Amniotic stem cell (primary cell): ENCODE measurements around the gene ZNF787.
"Not testable (repeated sequence)": the region's sequence is repeated elsewhere in the genome, so short reads cannot be mapped to it uniquely, and the experiment has no call there.

Experiments
- DNase-seq: peaks from one replicate; lab custom pipeline; 2025; lab: John Stamatoyannopoulos, UW

The ZNF787 gene

DNA sequence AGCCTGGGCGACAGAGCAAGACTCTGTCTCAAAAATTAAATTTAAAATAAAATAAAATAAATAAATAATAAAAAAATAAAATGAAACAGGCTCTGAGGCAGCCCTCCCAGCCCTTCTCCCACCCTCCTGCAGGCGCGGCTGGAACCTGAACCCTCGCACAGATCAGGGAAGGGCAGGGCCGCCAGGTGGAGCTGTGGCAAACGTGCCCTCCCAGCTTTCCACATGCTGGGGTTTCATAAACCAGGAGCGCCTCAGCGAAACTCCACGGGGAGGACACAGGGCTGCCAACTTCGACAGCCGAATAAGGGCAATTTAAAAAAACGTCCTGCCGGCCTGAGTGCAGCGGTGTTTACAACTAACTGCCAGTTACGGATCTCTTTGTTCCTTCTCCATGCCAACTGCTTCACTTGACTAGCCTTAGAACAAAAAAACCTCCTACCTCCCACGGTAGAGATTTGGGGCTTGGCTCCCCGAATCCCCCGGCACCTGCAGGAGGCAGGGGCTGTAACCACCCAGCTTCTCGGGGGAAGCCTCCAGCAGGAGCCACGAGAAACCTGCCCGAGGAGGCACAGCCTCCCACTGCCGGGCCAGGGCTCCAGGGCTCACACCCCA is 15.9 kb downstream of the ZNF787 start:
- no peak for DNase-seq

DNA sequence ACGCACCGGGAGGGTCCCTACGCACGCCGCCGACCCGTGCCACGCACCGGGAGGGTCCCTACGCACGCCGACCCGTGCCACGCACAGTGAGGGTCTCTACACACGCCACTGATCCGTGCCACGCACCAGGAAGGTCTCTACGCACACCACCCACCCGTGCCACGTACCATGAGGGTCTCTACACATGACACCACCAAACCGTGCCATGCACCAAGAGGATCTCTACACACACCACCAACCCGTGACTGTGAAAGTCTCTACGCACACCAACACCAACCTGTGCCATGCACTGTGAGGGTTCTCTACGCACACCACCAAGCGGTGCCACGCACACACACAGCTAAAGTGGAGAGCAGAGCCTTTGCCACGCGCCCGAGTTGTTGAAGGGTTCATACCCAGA is 16.7 kb downstream of the ZNF787 start:
- DNase-seq, result no peak

DNA sequence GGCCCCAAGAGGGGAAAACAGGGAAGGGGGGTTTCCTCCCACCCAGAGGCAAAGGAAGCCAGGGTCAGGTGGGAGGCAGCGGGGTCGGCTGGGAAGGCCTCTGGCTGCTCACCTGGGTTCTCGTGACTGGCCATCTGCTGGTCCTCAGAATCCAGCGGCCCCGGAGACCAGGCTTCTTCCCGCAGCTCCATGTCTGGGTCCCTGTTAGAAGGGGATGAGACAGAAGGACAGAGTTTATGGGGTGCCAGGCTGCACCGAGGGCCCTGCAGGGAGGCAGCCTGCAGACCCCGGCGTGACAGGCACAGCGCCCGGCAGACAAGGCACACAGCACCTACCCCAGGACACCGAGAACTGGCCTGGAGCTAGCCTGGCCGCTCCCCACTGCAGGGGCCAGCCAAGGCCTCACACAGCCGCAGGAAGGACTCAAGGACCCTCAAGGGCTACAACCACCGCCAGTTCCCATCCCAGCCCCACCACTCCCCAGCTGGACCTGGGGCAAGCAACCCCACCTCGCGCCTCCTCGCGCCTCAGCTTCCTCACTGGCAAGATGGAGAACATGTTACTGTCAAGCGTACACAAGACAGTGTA is 18.0 kb downstream of the ZNF787 start:
- DNase-seq, result no peak

DNA sequence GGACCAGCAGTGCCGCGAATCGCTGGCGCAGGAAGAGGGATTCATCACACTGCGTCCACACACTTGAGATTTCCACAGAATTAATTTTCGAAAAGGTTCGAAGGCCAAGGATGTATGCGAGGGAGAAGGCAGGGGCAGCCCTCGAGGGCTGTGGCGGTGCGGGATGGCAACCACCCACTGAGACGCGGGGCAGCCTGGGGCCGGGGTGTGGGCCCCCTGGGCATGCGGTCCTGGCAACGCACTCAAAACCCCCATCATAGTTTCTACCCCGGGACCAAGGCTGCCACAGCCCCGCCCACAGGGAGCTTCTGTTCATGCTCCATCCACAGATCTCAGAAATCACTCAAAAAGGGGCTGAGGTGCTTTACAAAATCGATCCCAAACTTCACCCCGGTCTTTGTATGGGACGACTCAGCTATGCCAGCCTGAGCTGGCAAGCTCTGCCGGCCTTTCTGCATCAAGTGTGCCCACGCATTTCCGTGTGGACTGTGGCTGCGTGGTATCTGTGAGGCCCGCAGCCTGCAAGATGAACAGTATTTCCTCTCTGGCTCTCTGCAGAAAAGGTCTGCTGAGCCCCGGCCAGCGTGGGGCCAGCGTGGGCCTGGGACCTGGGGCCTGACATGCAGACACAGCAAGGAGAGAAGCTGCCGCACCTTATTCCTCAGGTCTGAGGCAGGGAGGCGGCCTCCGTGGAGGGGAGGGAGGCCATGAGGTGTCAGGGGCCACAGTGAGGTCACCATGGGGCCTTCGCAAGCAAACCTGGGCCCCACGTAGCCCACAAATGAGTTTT is 19.2 kb downstream of the ZNF787 start:
- no peak for DNase-seq

DNA sequence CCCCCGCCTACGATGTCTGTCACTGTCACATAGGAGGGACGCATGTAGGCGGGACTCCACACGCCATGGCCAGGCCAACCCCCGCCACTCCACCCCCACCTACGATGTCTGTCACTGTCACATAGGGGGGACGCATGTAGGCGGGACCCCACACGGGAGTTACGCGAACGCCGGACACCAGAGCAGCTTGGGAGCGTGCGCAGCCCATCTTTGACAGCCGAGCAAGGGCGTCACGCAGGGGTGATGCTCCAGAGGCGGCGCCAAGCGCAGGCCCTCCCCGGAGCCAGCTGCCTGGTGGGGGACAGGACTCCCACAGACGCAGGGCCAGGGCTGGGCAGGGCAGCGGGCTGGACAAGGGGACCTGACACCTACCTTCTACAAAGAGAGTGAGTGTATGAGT is 20.0 kb downstream of the ZNF787 start:
- no peak for DNase-seq

GRCh38 chr19:56099638-56100539 is 21.2 kb downstream of the ZNF787 start:
- DNase-seq, result no peak

DNA sequence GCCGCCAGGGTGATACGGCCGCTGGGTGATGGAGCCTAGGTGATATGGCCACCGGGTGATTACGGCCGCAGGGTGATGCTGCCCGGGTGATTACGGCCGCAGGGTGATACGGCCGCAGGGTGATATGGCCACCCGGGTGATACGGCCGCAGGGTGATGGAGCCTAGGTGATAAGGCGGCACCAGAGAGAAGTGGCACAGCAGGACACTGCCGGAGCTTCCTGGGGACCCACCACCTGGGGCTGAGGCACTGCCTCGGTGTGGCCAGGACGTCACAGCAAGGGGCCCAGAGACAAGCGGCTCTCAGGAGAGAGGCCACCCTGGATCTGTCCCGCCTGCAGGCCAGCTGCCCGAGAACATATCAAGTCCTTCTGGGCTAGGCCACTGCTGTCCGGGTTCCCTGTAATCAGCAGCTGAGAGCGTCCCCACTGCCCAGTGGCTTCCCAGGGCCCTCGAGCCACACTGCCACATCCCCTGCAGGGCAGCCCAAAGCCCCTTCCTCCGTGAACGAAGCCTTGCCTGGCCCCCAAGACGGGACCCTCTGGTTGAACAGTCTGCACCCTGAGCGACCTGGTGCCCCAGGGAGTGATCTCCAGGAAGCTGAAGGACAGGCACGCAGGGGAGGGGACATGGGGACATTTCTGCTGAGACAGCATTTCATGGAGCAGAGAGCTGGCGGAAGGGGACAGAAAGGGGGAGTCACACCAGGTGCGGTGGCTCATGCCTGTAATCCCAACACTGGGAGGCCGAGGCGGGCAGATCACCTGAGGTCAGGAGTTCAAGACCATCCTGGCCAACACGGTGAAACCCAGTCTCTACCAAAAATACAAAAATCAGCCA is 22.1 kb downstream of the ZNF787 start:
- DNase-seq, result no peak

DNA sequence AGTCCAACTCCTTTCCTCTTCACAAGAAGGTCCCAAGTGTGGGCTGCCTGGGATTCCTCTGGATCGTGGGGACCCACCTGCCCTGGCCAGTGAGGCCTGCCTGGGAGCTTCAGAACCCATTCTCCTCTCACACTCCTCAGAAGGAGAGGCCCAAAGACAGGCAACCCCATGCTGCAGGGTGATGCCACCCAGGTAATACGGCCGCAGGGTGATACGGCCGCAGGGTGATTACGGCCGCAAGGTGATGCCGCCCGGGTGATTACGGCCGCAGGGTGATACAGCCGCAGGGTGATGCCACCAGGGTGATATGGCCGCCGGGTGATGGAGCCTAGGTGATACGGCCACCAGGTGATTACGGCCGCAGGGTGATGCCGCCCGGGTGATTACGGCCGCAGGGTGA is 22.9 kb downstream of the ZNF787 start:
- not testable (repeated sequence) for DNase-seq

DNA sequence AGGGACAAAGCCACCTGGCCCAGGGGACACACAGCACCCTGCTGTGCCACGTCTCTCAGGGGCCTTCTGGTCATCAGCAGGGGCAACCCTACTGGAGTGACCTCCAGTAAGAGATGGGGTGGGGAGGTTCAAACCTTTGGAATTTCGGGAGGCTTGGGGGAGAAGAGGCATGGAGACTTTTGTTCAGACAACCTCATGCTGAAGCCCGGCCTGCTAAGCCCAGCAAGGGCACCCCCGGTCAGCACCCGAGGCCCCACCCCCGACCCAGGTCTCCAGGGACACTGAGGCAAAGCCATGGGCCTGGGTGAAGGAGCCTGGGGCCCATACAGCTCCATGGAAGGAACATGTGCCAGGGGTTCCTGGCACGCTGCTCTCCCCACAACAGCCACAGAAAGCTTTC is 23.3 kb downstream of the ZNF787 start:
- DNase-seq, result no peak

DNA sequence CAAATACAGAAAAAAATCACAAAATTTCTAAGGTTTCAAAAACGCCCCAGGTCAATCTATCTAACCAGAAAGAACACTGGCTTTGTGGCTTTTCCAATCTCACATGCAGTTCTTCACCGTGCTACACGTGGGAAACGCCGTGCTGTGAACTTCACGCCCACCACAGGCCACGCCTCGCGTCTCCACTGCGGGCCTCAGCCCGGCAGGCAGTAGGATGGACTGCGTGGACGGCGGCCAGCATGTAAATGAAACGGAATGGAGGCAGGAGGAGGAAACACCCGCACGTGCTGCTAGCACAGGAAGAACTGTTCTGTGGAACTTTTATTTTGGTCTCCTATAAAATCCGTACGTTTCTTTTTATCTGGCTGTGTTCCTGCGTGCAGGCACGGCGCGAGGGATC is 23.8 kb downstream of the ZNF787 start:
- no peak for DNase-seq

DNA sequence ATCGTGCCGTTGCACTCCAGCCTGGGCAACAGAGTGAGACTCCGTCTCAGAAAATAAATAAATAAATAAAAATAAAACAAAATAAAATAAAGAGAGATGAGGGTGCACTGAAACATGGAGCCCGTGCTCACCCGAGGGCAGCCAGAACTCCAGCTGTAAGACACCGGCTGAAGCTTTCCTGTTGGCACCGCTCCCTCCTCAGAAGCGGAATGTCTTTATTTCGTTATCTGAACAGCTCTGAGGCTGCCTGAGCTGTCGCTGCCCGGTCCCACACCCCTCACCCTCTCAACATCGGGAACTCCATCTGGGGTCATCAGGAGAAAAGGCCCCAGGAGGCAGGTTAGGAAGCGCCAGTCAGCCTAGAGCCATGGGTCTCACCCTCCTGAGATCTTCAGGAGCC is 24.4 kb downstream of the ZNF787 start:
- DNase-seq, result no peak

- no peak for DNase-seq
These were observed 26.6 kb downstream of the ZNF787 start for GRCh38 chr19:56094449-56094848.

GRCh38 chr19:56092685-56093631 is 28.1 kb downstream of the ZNF787 start:
- no peak for DNase-seq

DNA sequence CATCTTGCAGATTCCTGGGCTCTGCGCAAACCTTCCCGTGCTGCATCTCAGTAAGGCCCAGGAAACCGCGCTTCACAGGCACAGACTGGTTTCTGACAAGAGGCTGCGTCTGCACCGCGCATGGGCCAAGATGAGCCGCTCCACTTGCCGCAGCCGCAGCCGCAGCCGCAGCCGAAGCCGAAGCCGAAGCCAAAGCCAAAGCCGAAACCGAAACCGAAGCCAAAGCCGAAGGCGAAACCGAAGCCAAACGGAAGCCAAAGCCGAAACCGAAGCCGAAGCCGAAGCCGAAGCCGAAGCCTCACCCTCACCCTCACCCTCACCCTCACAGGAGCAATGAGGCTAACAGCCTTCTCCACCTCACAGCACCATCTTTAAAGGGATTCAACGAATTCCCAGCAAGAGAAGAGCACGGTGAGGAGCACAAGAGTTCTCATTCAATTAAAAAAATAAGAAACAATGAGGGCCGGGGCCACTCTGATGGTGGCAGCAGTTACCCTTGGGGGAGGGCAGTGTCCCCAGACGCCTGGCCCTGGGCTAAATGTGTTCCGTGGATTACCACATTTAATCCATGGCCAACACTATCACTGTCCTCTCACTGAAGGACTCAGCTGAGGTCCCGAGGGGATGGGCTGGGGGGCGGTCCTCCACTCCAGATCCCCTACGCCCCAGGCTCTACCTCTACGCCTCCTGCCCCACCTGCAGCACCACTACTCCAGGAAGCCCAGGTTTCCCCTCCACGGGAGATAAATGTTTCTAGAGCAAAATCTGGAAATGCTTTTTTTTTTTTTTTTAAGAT is 29.1 kb downstream of the ZNF787 start:
- no peak for DNase-seq

- DNase-seq, result no peak
These were observed 30.0 kb downstream of the ZNF787 start for GRCh38 chr19:56091066-56091490.

DNA sequence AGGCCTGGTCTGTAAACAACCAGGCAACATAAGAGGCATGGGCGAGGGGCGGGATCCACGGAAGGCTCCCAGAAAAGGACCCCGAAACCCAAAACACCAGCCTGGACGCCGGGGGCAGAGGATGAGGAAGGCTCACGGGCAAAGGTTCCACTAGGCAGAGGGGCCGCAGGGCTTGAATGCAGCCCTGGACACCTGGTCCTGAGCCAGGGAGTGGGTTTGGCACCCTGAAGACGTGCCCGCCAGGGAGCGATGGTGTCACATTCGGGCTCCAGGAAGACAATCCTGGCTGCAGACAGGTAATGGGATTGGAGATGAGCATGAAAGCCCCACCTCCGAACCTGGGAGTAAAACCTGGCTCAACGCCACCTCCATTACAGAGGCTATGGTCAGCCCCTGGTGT is 31.8 kb downstream of the ZNF787 start:
- no peak for DNase-seq

GRCh38 chr19:56088497-56089215 is 32.4 kb downstream of the ZNF787 start:
- no peak for DNase-seq

DNA sequence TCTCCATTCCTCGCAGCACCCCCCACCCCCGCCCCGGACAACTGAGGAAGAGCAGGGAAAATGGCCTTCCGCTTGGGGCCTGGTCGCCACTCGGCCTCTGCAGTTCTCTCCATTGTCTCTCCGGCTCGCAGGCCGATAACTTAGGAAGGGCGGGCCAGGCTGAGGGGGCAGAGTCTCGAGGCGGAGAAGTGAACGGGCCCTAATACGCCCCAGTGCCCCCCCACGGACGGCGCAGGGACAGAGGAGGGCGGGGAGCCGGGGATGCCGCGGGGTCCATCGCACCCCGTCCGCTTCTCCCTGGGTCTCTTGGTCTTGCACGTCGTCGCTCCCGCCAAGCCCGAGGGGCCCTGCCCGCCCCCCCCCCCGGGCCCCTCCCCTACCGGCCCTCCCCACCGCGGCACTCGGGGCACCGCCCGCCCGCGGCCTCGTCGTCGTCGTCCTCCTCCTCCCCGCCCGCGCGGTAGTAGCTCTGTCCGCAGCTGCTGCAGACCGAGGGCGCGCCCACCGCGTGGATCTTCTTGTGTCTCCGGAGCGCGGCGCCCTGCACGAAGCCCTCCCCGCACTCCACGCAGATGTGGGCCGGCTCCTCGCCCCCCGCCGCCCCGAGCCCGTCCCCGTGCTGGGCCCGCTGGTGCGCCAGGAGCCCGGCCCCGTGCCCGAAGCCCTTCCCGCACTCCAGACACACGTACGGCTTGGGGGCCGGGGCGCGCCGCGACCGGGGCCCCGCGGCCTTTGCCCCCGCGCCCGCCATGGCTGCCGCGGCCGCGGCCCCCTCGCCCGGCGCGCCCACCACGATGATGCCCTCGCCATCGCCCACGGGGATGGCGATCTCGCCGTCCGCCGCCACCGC is 33.2 kb downstream of the ZNF787 start:
- DNase-seq, result no peak
